Measurements from ENCODE around the gene PKDREJ.

- TF ChIP-seq SIN3A (IDR thresholded peaks at IDR 0.05; ENCODE audit: borderline replicate concordance, insufficient read depth, low read depth, low read length) (no peak), TCF7L2 (IDR thresholded peaks at IDR 0.05; ENCODE audit: low read depth, low read length) (no peak), POLR2AphosphoS5 (IDR thresholded peaks at IDR 0.05; ENCODE audit: low read depth, low read length) (no peak)
- TF ChIP-seq, protein P1, sequence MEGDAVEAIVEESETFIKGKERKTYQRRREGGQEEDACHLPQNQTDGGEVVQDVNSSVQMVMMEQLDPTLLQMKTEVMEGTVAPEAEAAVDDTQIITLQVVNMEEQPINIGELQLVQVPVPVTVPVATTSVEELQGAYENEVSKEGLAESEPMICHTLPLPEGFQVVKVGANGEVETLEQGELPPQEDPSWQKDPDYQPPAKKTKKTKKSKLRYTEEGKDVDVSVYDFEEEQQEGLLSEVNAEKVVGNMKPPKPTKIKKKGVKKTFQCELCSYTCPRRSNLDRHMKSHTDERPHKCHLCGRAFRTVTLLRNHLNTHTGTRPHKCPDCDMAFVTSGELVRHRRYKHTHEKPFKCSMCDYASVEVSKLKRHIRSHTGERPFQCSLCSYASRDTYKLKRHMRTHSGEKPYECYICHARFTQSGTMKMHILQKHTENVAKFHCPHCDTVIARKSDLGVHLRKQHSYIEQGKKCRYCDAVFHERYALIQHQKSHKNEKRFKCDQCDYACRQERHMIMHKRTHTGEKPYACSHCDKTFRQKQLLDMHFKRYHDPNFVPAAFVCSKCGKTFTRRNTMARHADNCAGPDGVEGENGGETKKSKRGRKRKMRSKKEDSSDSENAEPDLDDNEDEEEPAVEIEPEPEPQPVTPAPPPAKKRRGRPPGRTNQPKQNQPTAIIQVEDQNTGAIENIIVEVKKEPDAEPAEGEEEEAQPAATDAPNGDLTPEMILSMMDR (IDR thresholded peaks at IDR 0.05) = no peak
Measured at GRCh38 chr22:46239261-46240048, 23.7 kb downstream of the PKDREJ start.
